ENCODE data around the gene RDH8. TPM values are rescaled to one million over a fixed set of nuclear protein-coding genes. Genes with fewer than 3 reads are reported as not detected.

The RDH8 gene
- total RNA-seq, 1 experiment from 2014 or later: not detected

GRCh38 chr19:9971166-9971897 is 42.0 kb upstream of the RDH8 start:
- H3K27ac ChIP-seq (ENCODE audit: insufficient read length, low read depth, low read length): no peak overlapping the region
- no peak overlapping the region for H3K23ac ChIP-seq (ENCODE audit: insufficient read length, low read depth, low read length)
- no peak overlapping the region for H2AK5ac ChIP-seq (ENCODE audit: insufficient read length, low read length)
- Mint-ChIP-seq H3K27me3 (ENCODE audit: low read depth) (peaks cover 45% of the 10 kb centered on the region), H3K4me3 (no peak overlapping the region), H3K9me3 (no peaks in the 10 kb centered on the region; a peak in 1 of 5 replicates), H3K27ac (no peak overlapping the region), H3K36me3 (ENCODE audit: insufficient read depth in 1 of 3, low read depth in 3 of 3) (no peaks in the 10 kb centered on the region; a peak in 2 of 7 replicates), H3K4me1 (peaks cover 7 to 9% of the 10 kb centered on the region in 2 experiments)
- no peak overlapping the region for H3K18ac ChIP-seq (ENCODE audit: insufficient read length, low read depth, low read length)
- H3K4me1 ChIP-seq (ENCODE audit: insufficient read depth, low read length): no peaks in the 10 kb centered on the region
- DNase-seq: no peak
- no peaks in the 10 kb centered on the region for H4K20me1 ChIP-seq (ENCODE audit: control insufficient read depth, insufficient read depth, insufficient read length)
- no peaks in the 10 kb centered on the region for H3K9me3 ChIP-seq (ENCODE audit: control insufficient read depth, low read depth, low read length)
- no peak overlapping the region for H3K56ac ChIP-seq (ENCODE audit: insufficient read length, low read depth, low read length)
- H3K14ac ChIP-seq (ENCODE audit: insufficient read depth, low read length): no peak overlapping the region
- TF ChIP-seq CTCF (conservative IDR thresholded peaks at IDR 0.05): no peak
- H2BK20ac ChIP-seq (ENCODE audit: low read depth, low read length, poor library complexity, severe bottlenecking): no peak overlapping the region
- H3K4me2 ChIP-seq (ENCODE audit: insufficient read depth, insufficient read length, low read length): no peak overlapping the region
- no peak overlapping the region for H3T11ph ChIP-seq (ENCODE audit: low read length)
- no peak overlapping the region for H4K8ac ChIP-seq (replicated peaks; ENCODE audit: insufficient read length, low read depth, low read length)
- H2BK5ac ChIP-seq (ENCODE audit: insufficient read length, low read length): no peak overlapping the region
- H4K5ac ChIP-seq (ENCODE audit: insufficient read length, low read depth, low read length): no peak overlapping the region
- no peak overlapping the region for H2BK12ac ChIP-seq (ENCODE audit: insufficient read length, low read depth, low read length)
- whole genome bisulfite sequencing (ENCODE audit: extremely low coverage, insufficient read length, low lambda C conversion rate): no CpG with 5 or more reads among the region's 15 CpGs
- no peaks in the 10 kb centered on the region for H3K79me1 ChIP-seq (ENCODE audit: insufficient read depth, low read depth, low read length, poor library complexity, severe bottlenecking)
- no peak overlapping the region for H2AFZ ChIP-seq (ENCODE audit: low read length)
- no peak overlapping the region for H2BK120ac ChIP-seq (ENCODE audit: low read depth, low read length, poor library complexity, severe bottlenecking)
- H4K91ac ChIP-seq (ENCODE audit: insufficient read length, low read depth, low read length): no peak overlapping the region
- no peak overlapping the region for H3K9ac ChIP-seq (ENCODE audit: extremely low read depth, insufficient read length, low read length)
- H3K27me3 ChIP-seq (ENCODE audit: insufficient read depth, low read length): no peaks in the 10 kb centered on the region
- H3K79me2 ChIP-seq (ENCODE audit: insufficient read depth, low read length): no peaks in the 10 kb centered on the region
- H2BK15ac ChIP-seq (ENCODE audit: low read depth, low read length): no peak overlapping the region
- H3K4ac ChIP-seq (ENCODE audit: low read depth, low read length): no peak overlapping the region
- H3K23me2 ChIP-seq (ENCODE audit: insufficient read length, low read depth, low read length, poor library complexity, severe bottlenecking): no peaks in the 10 kb centered on the region
